Measurements from ENCODE around the gene RALBP1.

Gene RALBP1

GRCh38 chr18:9507565-9508088 lies 32.3 kb downstream of the RALBP1 start:
- no peak for DNase-seq (ENCODE audit: low spot score)
- H3K4me1 Mint-ChIP-seq (ENCODE audit: low read depth), result peaks cover 1% of the 10 kb centered on the region
- peaks cover 11% of the 10 kb centered on the region for H3K36me3 Mint-ChIP-seq (ENCODE audit: low read depth)
- H3K4me3 Mint-ChIP-seq, result no peak overlapping the region
- H3K27me3 Mint-ChIP-seq (ENCODE audit: low read depth), result no peaks in the 10 kb centered on the region
- H3K27ac Mint-ChIP-seq, result no peak overlapping the region
- peaks cover 8% of the 10 kb centered on the region for H3K9me3 Mint-ChIP-seq

DNA sequence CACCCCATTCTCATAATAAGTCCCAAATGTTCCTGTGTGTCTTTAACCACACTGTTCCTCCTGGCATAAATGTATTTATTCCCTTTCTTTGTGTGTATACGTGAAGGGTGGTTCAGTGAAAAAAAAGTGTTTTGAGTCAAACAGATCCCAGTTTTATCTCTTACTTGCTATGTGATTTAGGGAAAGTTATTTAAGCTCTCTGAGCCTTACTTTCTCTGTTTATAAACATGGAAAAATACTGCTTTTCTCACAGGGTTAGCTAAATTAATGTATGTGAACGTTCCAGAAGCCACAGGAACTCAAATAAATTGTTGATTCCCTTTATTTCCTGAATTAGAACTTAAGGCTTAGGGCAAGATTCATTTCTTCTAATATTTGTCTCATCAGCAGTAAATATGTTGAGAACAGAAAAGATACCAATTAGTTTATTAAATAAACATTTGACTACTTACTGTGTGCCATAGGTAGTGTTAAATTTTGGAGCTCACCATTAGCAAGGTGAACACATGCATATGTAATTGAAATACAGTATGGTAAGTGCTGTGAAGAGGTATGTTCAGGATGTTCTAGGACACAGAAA lies 33.2 kb downstream of the RALBP1 start:
- Mint-ChIP-seq H3K27ac (no peak overlapping the region), H3K4me3 (no peak overlapping the region), H3K4me1 (ENCODE audit: low read depth) (peaks cover 1% of the 10 kb centered on the region), H3K27me3 (ENCODE audit: low read depth) (no peaks in the 10 kb centered on the region), H3K36me3 (ENCODE audit: low read depth) (peaks cover 4% of the 10 kb centered on the region), H3K9me3 (no peaks in the 10 kb centered on the region)
- no peak for DNase-seq (ENCODE audit: low spot score)

DNA sequence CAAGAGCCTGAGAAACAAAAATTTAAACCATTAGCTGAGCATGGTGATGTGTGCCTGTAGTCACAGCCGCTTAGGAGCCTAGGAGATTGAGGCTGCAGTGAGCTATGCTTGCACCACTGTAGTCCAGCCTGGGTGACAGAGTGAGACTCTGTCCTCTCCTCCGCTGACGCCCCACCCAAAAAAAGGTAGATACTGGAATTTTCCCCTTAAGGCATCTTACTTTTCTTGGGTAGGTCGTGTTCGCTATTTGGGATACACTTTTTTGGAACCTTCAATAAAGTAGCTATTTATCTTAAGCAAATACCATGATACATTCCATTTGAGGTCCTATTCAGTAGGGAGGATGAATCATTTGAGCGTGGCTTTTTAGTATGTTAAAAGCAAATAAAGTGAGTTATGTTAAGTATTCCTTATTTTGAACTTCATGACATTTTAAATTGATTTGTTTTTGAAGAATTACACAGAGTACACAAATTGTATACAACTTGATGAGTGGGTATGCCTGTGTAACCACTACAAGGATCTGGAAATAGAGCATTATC lies 38.7 kb downstream of the RALBP1 start:
- H3K4me3 Mint-ChIP-seq, result no peak overlapping the region
- H3K4me1 Mint-ChIP-seq (ENCODE audit: low read depth), result peaks cover 4% of the 10 kb centered on the region
- H3K27me3 Mint-ChIP-seq (ENCODE audit: low read depth), result no peaks in the 10 kb centered on the region
- H3K9me3 Mint-ChIP-seq, result no peaks in the 10 kb centered on the region
- no peak overlapping the region for H3K27ac Mint-ChIP-seq
- peaks cover 16% of the 10 kb centered on the region for H3K36me3 Mint-ChIP-seq (ENCODE audit: low read depth)
- DNase-seq (ENCODE audit: low spot score), result no peak

DNA sequence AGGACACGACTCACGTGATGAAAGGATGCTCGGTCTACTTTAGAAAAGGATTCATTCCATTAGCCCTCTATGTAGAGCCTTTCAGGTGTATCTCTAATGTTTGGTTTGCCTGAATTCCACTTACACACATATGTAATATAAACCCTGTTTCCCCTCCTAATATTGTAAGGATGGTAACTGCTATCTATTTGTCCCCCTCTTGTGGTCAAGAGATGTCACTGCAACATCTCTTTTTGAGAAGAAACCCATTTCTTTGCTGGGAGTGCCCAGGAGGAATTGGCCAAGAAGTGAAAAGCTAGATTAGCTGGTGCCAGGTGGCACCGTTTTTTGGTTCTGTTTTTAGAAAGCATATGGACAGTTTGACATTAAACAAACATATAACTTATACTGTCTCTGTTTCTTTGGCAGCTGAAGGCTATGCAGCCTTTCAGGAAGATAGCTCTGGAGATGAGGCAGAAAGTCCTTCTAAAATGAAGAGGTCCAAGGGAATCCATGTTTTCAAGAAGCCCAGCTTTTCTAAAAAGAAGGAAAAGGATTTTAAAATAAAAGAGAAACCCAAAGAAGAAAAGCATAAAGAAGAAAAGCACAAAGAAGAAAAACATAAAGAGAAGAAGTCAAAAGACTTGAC lies 41.2 kb downstream of the RALBP1 start:
- no peaks in the 10 kb centered on the region for H3K9me3 Mint-ChIP-seq
- DNase-seq (ENCODE audit: low spot score), result no peak
- H3K36me3 Mint-ChIP-seq (ENCODE audit: low read depth), result peaks cover 17% of the 10 kb centered on the region
- H3K27ac Mint-ChIP-seq, result no peak overlapping the region
- peaks cover 4% of the 10 kb centered on the region for H3K4me1 Mint-ChIP-seq (ENCODE audit: low read depth)
- H3K27me3 Mint-ChIP-seq (ENCODE audit: low read depth), result no peaks in the 10 kb centered on the region
- no peak overlapping the region for H3K4me3 Mint-ChIP-seq

- Mint-ChIP-seq H3K9me3 (no peaks in the 10 kb centered on the region), H3K27ac (no peak overlapping the region), H3K4me3 (no peak overlapping the region), H3K4me1 (ENCODE audit: low read depth) (peaks cover 4% of the 10 kb centered on the region), H3K27me3 (ENCODE audit: low read depth) (no peaks in the 10 kb centered on the region), H3K36me3 (ENCODE audit: low read depth) (peaks cover 24% of the 10 kb centered on the region)
- DNase-seq (ENCODE audit: low spot score), result no peak
These were observed 42.6 kb downstream of the RALBP1 start for GRCh38 chr18:9517869-9518268.

DNA sequence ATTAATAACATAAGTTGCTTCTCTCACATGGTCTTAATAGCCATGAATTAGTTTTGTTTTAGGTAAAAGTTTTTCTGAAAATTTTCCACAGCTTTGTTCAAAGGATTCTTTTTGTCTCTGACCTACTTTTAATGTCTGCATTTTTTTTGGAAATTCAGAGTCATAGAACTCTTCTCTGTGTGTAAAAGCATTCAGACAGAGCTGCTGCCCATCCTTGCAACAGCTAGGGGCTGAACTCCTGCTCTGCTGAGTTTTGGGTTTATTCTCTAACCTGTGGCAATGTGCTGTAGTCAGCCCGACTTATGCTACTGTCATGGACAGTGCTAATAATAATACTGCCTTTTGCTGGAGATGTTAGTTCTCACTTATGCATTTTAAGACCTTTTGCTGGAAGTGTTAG lies 44.1 kb downstream of the RALBP1 start:
- Mint-ChIP-seq H3K4me3 (no peak overlapping the region), H3K36me3 (ENCODE audit: low read depth) (peaks cover 23% of the 10 kb centered on the region), H3K27me3 (ENCODE audit: low read depth) (no peaks in the 10 kb centered on the region), H3K9me3 (no peaks in the 10 kb centered on the region), H3K27ac (no peak overlapping the region), H3K4me1 (ENCODE audit: low read depth) (peaks cover 4% of the 10 kb centered on the region)
- no peak for DNase-seq (ENCODE audit: low spot score)

DNA sequence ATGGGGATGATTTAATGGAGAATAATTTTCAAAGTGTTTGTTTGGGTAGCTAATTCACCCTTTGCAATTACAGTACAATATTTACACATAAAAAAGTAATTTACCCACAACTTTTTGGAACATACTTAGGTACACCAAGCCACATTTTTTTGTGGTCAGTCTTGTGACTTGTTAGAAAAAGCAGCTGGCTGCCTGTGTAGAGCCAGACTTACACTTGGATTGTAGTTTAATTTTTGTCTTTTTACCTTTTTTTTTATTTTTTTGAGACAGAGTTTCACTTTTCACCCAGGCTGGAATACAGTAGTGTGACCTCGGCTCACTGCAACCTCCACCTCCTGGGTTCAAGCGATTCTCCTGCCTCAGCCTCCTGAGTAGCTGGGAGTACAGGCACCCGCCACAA lies 45.4 kb downstream of the RALBP1 start:
- DNase-seq (ENCODE audit: low spot score), result no peak
- Mint-ChIP-seq H3K27ac (no peak overlapping the region), H3K27me3 (ENCODE audit: low read depth) (no peaks in the 10 kb centered on the region), H3K36me3 (ENCODE audit: low read depth) (peaks cover 28% of the 10 kb centered on the region), H3K9me3 (no peaks in the 10 kb centered on the region), H3K4me1 (ENCODE audit: low read depth) (peaks cover 4% of the 10 kb centered on the region), H3K4me3 (no peak overlapping the region)

- H3K4me1 Mint-ChIP-seq (ENCODE audit: low read depth), result peaks cover 1% of the 10 kb centered on the region
- no peaks in the 10 kb centered on the region for H3K27me3 Mint-ChIP-seq (ENCODE audit: low read depth)
- no peak overlapping the region for H3K27ac Mint-ChIP-seq
- no peak overlapping the region for H3K4me3 Mint-ChIP-seq
- no peaks in the 10 kb centered on the region for H3K9me3 Mint-ChIP-seq
- peaks cover 31% of the 10 kb centered on the region for H3K36me3 Mint-ChIP-seq (ENCODE audit: low read depth)
- DNase-seq (ENCODE audit: low spot score), result no peak
These were observed 46.5 kb downstream of the RALBP1 start for GRCh38 chr18:9521770-9522169.

- H3K9me3 Mint-ChIP-seq, result peaks cover 11% of the 10 kb centered on the region
- H3K36me3 Mint-ChIP-seq (ENCODE audit: low read depth), result peaks cover 35% of the 10 kb centered on the region
- no peak overlapping the region for H3K27ac Mint-ChIP-seq
These were observed 47.6 kb downstream of the RALBP1 start for GRCh38 chr18:9522952-9523351.

DNA sequence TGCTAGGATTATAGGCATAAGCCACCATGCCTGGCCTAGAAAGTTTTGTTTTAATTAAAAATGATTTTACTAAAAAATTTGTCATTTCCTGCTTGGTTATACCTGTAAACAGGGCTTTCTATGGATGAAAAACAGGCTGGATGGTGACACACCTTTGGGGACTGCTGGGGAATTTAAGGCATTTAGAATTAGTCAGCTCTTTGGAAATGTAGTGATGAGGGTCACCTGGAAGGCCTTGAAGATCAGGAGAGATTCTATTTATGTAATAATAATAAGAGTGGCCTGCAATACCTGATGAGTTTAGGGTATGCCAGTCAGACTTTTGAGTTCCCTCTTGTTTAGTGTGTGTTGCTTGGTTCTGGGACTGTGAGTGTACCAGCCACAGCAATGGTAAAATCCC lies 51.1 kb downstream of the RALBP1 start:
- Mint-ChIP-seq H3K9me3 (peaks cover 18% of the 10 kb centered on the region), H3K27ac (no peak overlapping the region), H3K4me1 (ENCODE audit: low read depth) (peaks cover 9% of the 10 kb centered on the region), H3K4me3 (no peak overlapping the region), H3K36me3 (ENCODE audit: low read depth) (peaks cover 58% of the 10 kb centered on the region), H3K27me3 (ENCODE audit: low read depth) (no peaks in the 10 kb centered on the region)
- no peak for DNase-seq (ENCODE audit: low spot score)

More at GRCh38 chr18:9522952-9523351, 47.6 kb downstream of the RALBP1 start:
- Mint-ChIP-seq H3K27me3 (ENCODE audit: low read depth) (no peaks in the 10 kb centered on the region), H3K4me1 (ENCODE audit: low read depth) (peaks cover 1% of the 10 kb centered on the region), H3K4me3 (no peak overlapping the region)
- DNase-seq (ENCODE audit: low spot score), result no peak

GRCh38 chr18:9530226-9531009 lies 55.1 kb downstream of the RALBP1 start:
- H3K4me3 Mint-ChIP-seq, result no peak overlapping the region
- peaks cover 9% of the 10 kb centered on the region for H3K4me1 Mint-ChIP-seq (ENCODE audit: low read depth)
- H3K27ac Mint-ChIP-seq, result no peak overlapping the region
- H3K36me3 Mint-ChIP-seq (ENCODE audit: low read depth), result peaks cover 58% of the 10 kb centered on the region
- no peak for DNase-seq (ENCODE audit: low spot score)
- peaks cover 18% of the 10 kb centered on the region for H3K9me3 Mint-ChIP-seq
- H3K27me3 Mint-ChIP-seq (ENCODE audit: low read depth), result no peaks in the 10 kb centered on the region

DNA sequence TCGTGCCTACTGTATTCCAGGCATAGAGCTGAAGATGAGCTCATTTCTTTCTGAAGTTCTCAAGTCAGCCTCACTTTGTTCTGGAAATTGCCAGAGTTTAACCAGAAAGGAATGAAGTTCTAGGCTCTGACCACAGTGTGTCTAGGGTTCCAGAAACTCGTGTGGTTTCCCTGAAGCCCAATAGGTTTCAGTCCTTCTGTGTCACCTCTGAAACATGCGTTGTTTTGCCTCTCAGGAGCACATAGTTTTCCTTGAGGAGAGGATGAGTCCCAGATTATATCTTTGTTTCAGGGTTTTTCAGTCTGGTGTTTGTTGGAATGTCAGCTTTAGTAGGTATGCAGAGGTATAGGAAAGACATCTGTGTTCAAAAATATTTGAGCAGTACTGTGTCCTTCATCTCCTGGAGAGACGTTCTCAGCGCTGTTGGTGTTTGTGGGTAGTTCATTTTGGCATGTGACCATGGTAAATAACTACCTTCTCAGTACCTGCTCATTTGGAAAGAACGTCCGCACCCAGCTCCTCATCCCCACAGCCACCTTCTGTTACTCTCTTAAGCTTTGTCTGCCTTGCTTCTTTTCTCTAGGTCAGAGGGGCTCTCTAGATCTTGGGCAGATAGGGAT lies 56.6 kb downstream of the RALBP1 start:
- DNase-seq (ENCODE audit: low spot score), result no peak
- no peaks in the 10 kb centered on the region for H3K27me3 Mint-ChIP-seq (ENCODE audit: low read depth)
- H3K36me3 Mint-ChIP-seq (ENCODE audit: low read depth), result peaks cover 60% of the 10 kb centered on the region
- no peak overlapping the region for H3K4me3 Mint-ChIP-seq
- no peak overlapping the region for H3K27ac Mint-ChIP-seq
- H3K9me3 Mint-ChIP-seq, result peaks cover 17% of the 10 kb centered on the region
- peaks cover 8% of the 10 kb centered on the region for H3K4me1 Mint-ChIP-seq (ENCODE audit: low read depth)

GRCh38 chr18:9534844-9535243 lies 59.5 kb downstream of the RALBP1 start:
- H3K9me3 Mint-ChIP-seq, result no peaks in the 10 kb centered on the region
- no peak overlapping the region for H3K27ac Mint-ChIP-seq
- DNase-seq (ENCODE audit: low spot score), result no peak
- H3K36me3 Mint-ChIP-seq (ENCODE audit: low read depth), result peaks cover 38% of the 10 kb centered on the region
- no peaks in the 10 kb centered on the region for H3K27me3 Mint-ChIP-seq (ENCODE audit: low read depth)
- H3K4me3 Mint-ChIP-seq, result no peak overlapping the region
- peaks cover 8% of the 10 kb centered on the region for H3K4me1 Mint-ChIP-seq (ENCODE audit: low read depth)
